ENCODE results near the gene KIF13A.

KIF13A gene

GRCh38 chr6:17974570-17975368, 12.7 kb downstream of the KIF13A start:
- H3K27ac ChIP-seq, result no peak overlapping the region

GRCh38 chr6:17972978-17973622, 14.3 kb downstream of the KIF13A start:
- DNase-seq (ENCODE audit: low spot score), result no peak
- Histone ChIP-seq H3K4me3 (no peak overlapping the region), H3K27ac (no peak overlapping the region)
- no peak for TF ChIP-seq CTCF (IDR thresholded peaks at IDR 0.05)

More at GRCh38 chr6:17974570-17975368, 12.7 kb downstream of the KIF13A start:
- TF ChIP-seq CTCF (IDR thresholded peaks at IDR 0.05), result no peak
- DNase-seq (ENCODE audit: low spot score), result no peak
- no peak overlapping the region for H3K4me3 ChIP-seq

- Histone ChIP-seq H3K27ac (peak overlapping the region; percentile 11 to 28), H3K4me3 (no peak overlapping the region)
- TF ChIP-seq CTCF (IDR thresholded peaks at IDR 0.05), result no peak
- DNase-seq (ENCODE audit: low spot score), result no peak
Measured at GRCh38 chr6:17972074-17972952, 15.1 kb downstream of the KIF13A start.

GRCh38 chr6:17971128-17972073, 16.0 kb downstream of the KIF13A start:
- Histone ChIP-seq H3K27ac (peak overlapping the region; percentile 11 to 28), H3K4me3 (no peak overlapping the region)
- TF ChIP-seq CTCF (IDR thresholded peaks at IDR 0.05), result no peak
- no peak for DNase-seq (ENCODE audit: low spot score)

GRCh38 chr6:17968876-17969275, 18.6 kb downstream of the KIF13A start:
- no peak for DNase-seq (ENCODE audit: low spot score)
- H3K4me3 ChIP-seq, result no peak overlapping the region
- peak overlapping the region in 1 of 2 donors; percentile 74 for H3K27ac ChIP-seq
- no peak for TF ChIP-seq CTCF (IDR thresholded peaks at IDR 0.05)
